ENCODE measurements around the gene MRPL41.
"Not testable (repeated sequence)": the region's sequence is repeated elsewhere in the genome, so short reads cannot be mapped to it uniquely, and the experiment has no call there.

Gene MRPL41

GRCh38 chr9:137590469-137591383 lies 39.0 kb downstream of the MRPL41 start, which contains the start of gene ZMYND19:
ZMYND19 (minus strand) TSS chr9:137590512; CDS start chr9:137590263, 249 bp downstream.
- peak within 1 kb of the TSS; percentile 81 for H2BK5ac ChIP-seq (ENCODE audit: low read depth, low read length, poor library complexity, severe bottlenecking)
- H3K27me3 ChIP-seq (ENCODE audit: control insufficient read depth in 1 of 2, insufficient read depth in 1 of 2, low read length in 2 of 2) = no peaks in the 10 kb centered on the region
- H3K36me3 ChIP-seq (ENCODE audit: control insufficient read depth in 1 of 2, insufficient read depth in 2 of 2, low read depth in 1 of 2, low read length in 2 of 2) = peaks cover 29 to 31% of the 10 kb centered on the region in 2 experiments
- H3K79me1 ChIP-seq (replicated peaks; ENCODE audit: low read length, poor library complexity, severe bottlenecking) = peaks cover 38% of the 10 kb centered on the region
- peak within 1 kb of the TSS; percentile 92 for H3K4me3 ChIP-seq (ENCODE audit: insufficient read depth in 1 of 2, low read depth in 1 of 2, low read length in 2 of 2)
- H4K91ac ChIP-seq (ENCODE audit: low read length) = no peak within 1 kb of the TSS
- peak within 1 kb of the TSS in 1 of 2 experiments; percentile 30 for H3K14ac ChIP-seq (ENCODE audit: low read length in 2 of 2)
- no peak within 1 kb of the TSS for H2BK15ac ChIP-seq (ENCODE audit: low read depth, poor library complexity, severe bottlenecking)
- peak within 1 kb of the TSS; percentile 55 for H2AFZ ChIP-seq (ENCODE audit: low read depth, low read length)
- H3K18ac ChIP-seq (ENCODE audit: low read depth in 1 of 2, low read length in 2 of 2) = peak within 1 kb of the TSS; percentile 15 to 59
- no peaks in the 10 kb centered on the region for H3K9me3 ChIP-seq (ENCODE audit: control insufficient read depth, low read length)
- DNase-seq = peak; percentile 84
- peak within 1 kb of the TSS; percentile 19 for H2BK120ac ChIP-seq (ENCODE audit: low read depth, low read length)
- no peak within 1 kb of the TSS for H3K27ac ChIP-seq (ENCODE audit: low read length, poor library complexity, severe bottlenecking)
- H2AK5ac ChIP-seq (ENCODE audit: low read length, severe bottlenecking) = no peak within 1 kb of the TSS
- H3K4ac ChIP-seq (ENCODE audit: low read depth in 1 of 2, low read length in 2 of 2) = peak within 1 kb of the TSS in 1 of 2 experiments; percentile 17
- peak within 1 kb of the TSS; percentile 99 for H3K4me2 ChIP-seq (ENCODE audit: low read length, poor library complexity, severe bottlenecking)
- peak within 1 kb of the TSS; percentile 89 for H3K9ac ChIP-seq (ENCODE audit: low read length)
- peak within 1 kb of the TSS in 1 of 2 experiments; percentile 2 for H3K23ac ChIP-seq (ENCODE audit: low read length in 2 of 2)
- WGBS = 1% methylated on average over 67 of the region's 113 CpGs
- H4K8ac ChIP-seq (ENCODE audit: low read length) = peak within 1 kb of the TSS; percentile 57
- no peak within 1 kb of the TSS for H2BK12ac ChIP-seq (ENCODE audit: low read length in 2 of 2)
- H3K4me1 ChIP-seq (ENCODE audit: control insufficient read depth, insufficient read depth, low read depth, low read length) = peaks cover 10% of the 10 kb centered on the region

GRCh38 chr9:137592767-137593166 lies 41.1 kb downstream of the MRPL41 start:
- Histone ChIP-seq H3K4me2 (ENCODE audit: low read length, poor library complexity, severe bottlenecking) (no peak overlapping the region), H3K27ac (ENCODE audit: low read length, poor library complexity, severe bottlenecking) (no peak overlapping the region), H3K4me1 (ENCODE audit: control insufficient read depth, insufficient read depth, low read depth, low read length) (peaks cover 10% of the 10 kb centered on the region), H3K23ac (ENCODE audit: low read length in 2 of 2) (no peak overlapping the region), H3K14ac (ENCODE audit: low read length in 2 of 2) (no peak overlapping the region), H3K27me3 (ENCODE audit: control insufficient read depth in 1 of 2, insufficient read depth in 1 of 2, low read length in 2 of 2) (no peaks in the 10 kb centered on the region), H2BK15ac (ENCODE audit: low read depth, poor library complexity, severe bottlenecking) (no peak overlapping the region), H4K91ac (ENCODE audit: low read length) (no peak overlapping the region), H2BK5ac (ENCODE audit: low read depth, low read length, poor library complexity, severe bottlenecking) (no peak overlapping the region), H3K9me3 (ENCODE audit: control insufficient read depth, low read length) (no peaks in the 10 kb centered on the region), H2AK5ac (ENCODE audit: low read length, severe bottlenecking) (no peak overlapping the region), H3K9ac (ENCODE audit: low read length) (no peak overlapping the region), H2BK12ac (ENCODE audit: low read length in 2 of 2) (no peak overlapping the region), H3K4me3 (ENCODE audit: insufficient read depth in 1 of 2, low read depth in 1 of 2, low read length in 2 of 2) (no peak overlapping the region), H3K79me1 (replicated peaks; ENCODE audit: low read length, poor library complexity, severe bottlenecking) (peaks cover 22% of the 10 kb centered on the region), H3K36me3 (ENCODE audit: control insufficient read depth in 1 of 2, insufficient read depth in 2 of 2, low read depth in 1 of 2, low read length in 2 of 2) (peaks cover 9 to 10% of the 10 kb centered on the region in 2 experiments), H2AFZ (ENCODE audit: low read depth, low read length) (no peak overlapping the region), H3K18ac (ENCODE audit: low read depth in 1 of 2, low read length in 2 of 2) (no peak overlapping the region), H2BK120ac (ENCODE audit: low read depth, low read length) (no peak overlapping the region), H4K8ac (ENCODE audit: low read length) (no peak overlapping the region), H3K4ac (ENCODE audit: low read depth in 1 of 2, low read length in 2 of 2) (no peak overlapping the region)
- no peak for DNase-seq
- WGBS = 92% methylated on average over 7 of the region's 7 CpGs

GRCh38 chr9:137593176-137593575 lies 41.5 kb downstream of the MRPL41 start:
- 95% methylated on average over 12 of the region's 12 CpGs for WGBS
- no peak overlapping the region for H2AK5ac ChIP-seq (ENCODE audit: low read length, severe bottlenecking)
- no peak for DNase-seq

GRCh38 chr9:137596577-137596976 lies 44.9 kb downstream of the MRPL41 start:
- not testable (repeated sequence) for H3K4ac ChIP-seq (ENCODE audit: low read depth in 1 of 2, low read length in 2 of 2); H2BK120ac ChIP-seq (ENCODE audit: low read depth, low read length); H3K27ac ChIP-seq (ENCODE audit: low read length, poor library complexity, severe bottlenecking); H3K4me3 ChIP-seq (ENCODE audit: insufficient read depth in 1 of 2, low read depth in 1 of 2, low read length in 2 of 2); H3K23ac ChIP-seq (ENCODE audit: low read length in 2 of 2); H2AK5ac ChIP-seq (ENCODE audit: low read length, severe bottlenecking); H2BK15ac ChIP-seq (ENCODE audit: low read depth, poor library complexity, severe bottlenecking); H3K4me2 ChIP-seq (ENCODE audit: low read length, poor library complexity, severe bottlenecking); DNase-seq; H3K14ac ChIP-seq (ENCODE audit: low read length in 2 of 2); H3K79me1 ChIP-seq (replicated peaks; ENCODE audit: low read length, poor library complexity, severe bottlenecking); H3K9ac ChIP-seq (ENCODE audit: low read length); H3K9me3 ChIP-seq (ENCODE audit: control insufficient read depth, low read length); H2BK5ac ChIP-seq (ENCODE audit: low read depth, low read length, poor library complexity, severe bottlenecking); H3K4me1 ChIP-seq (ENCODE audit: control insufficient read depth, insufficient read depth, low read depth, low read length); H4K8ac ChIP-seq (ENCODE audit: low read length); H4K91ac ChIP-seq (ENCODE audit: low read length); H3K18ac ChIP-seq (ENCODE audit: low read depth in 1 of 2, low read length in 2 of 2); H2AFZ ChIP-seq (ENCODE audit: low read depth, low read length); H2BK12ac ChIP-seq (ENCODE audit: low read length in 2 of 2); H3K36me3 ChIP-seq (ENCODE audit: control insufficient read depth in 1 of 2, insufficient read depth in 2 of 2, low read depth in 1 of 2, low read length in 2 of 2); H3K27me3 ChIP-seq (ENCODE audit: control insufficient read depth in 1 of 2, insufficient read depth in 1 of 2, low read length in 2 of 2)
- WGBS = no CpG with 5 or more reads among the region's 7 CpGs

More at GRCh38 chr9:137593176-137593575, 41.5 kb downstream of the MRPL41 start:
- Histone ChIP-seq H2BK15ac (ENCODE audit: low read depth, poor library complexity, severe bottlenecking) (no peak overlapping the region), H3K14ac (ENCODE audit: low read length in 2 of 2) (no peak overlapping the region), H3K36me3 (ENCODE audit: control insufficient read depth in 1 of 2, insufficient read depth in 2 of 2, low read depth in 1 of 2, low read length in 2 of 2) (peaks cover 5 to 6% of the 10 kb centered on the region in 2 experiments), H3K9me3 (ENCODE audit: control insufficient read depth, low read length) (no peaks in the 10 kb centered on the region), H3K18ac (ENCODE audit: low read depth in 1 of 2, low read length in 2 of 2) (no peak overlapping the region), H3K27me3 (ENCODE audit: control insufficient read depth in 1 of 2, insufficient read depth in 1 of 2, low read length in 2 of 2) (no peaks in the 10 kb centered on the region), H2BK12ac (ENCODE audit: low read length in 2 of 2) (no peak overlapping the region), H3K27ac (ENCODE audit: low read length, poor library complexity, severe bottlenecking) (no peak overlapping the region), H2BK120ac (ENCODE audit: low read depth, low read length) (no peak overlapping the region), H2AFZ (ENCODE audit: low read depth, low read length) (no peak overlapping the region), H4K91ac (ENCODE audit: low read length) (no peak overlapping the region), H4K8ac (ENCODE audit: low read length) (no peak overlapping the region), H3K23ac (ENCODE audit: low read length in 2 of 2) (no peak overlapping the region), H2BK5ac (ENCODE audit: low read depth, low read length, poor library complexity, severe bottlenecking) (no peak overlapping the region), H3K4ac (ENCODE audit: low read depth in 1 of 2, low read length in 2 of 2) (no peak overlapping the region), H3K9ac (ENCODE audit: low read length) (no peak overlapping the region), H3K4me2 (ENCODE audit: low read length, poor library complexity, severe bottlenecking) (no peak overlapping the region), H3K4me3 (ENCODE audit: insufficient read depth in 1 of 2, low read depth in 1 of 2, low read length in 2 of 2) (no peak overlapping the region), H3K79me1 (replicated peaks; ENCODE audit: low read length, poor library complexity, severe bottlenecking) (peaks cover 18% of the 10 kb centered on the region), H3K4me1 (ENCODE audit: control insufficient read depth, insufficient read depth, low read depth, low read length) (peaks cover 10% of the 10 kb centered on the region)
